Stimulated activated CD4-positive, alpha-beta T cell treated with anti-CD3 and anti-CD28 coated beads, Interleukin-15, amount 100 ng/mL, for 1 hour (primary cell): ENCODE measurements around the gene QSOX2.

ENCODE experiments used
- DNase-seq, 2 donors: peaks; one replicate each; pipeline ENCODE4 v3.0.0-alpha.2; 2020; ENCODE audit warnings: low read depth in 1 of 2, low spot score in 1 of 2

The QSOX2 gene

GRCh38 chr9:136223871-136224640, 21.6 kb downstream of the QSOX2 start:
- no peak for DNase-seq

DNA sequence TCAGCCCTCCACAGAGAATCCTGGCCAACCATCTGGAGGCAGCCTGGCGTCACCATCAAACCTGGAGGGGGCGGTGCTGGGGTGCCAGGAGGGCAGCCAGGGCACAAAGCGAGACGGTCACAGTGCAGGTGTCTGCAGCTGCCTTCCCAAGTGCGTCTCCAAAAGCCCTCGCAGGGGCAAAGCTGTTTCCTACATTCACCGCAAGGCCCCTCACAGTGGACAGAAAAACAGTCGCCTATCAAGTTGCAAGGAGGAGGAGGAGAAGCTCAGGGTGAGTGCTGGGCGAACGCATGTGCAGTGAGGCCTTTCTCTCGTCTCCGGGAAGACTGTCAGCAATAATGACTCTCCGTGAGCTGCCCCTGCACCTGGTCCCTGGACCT, 22.7 kb downstream of the QSOX2 start:
- DNase-seq: no peak

- DNase-seq: no peak
Measured at GRCh38 chr9:136222166-136222905, 23.3 kb downstream of the QSOX2 start.

- no peak for DNase-seq
Measured at GRCh38 chr9:136220017-136220729, 25.4 kb downstream of the QSOX2 start.

DNA sequence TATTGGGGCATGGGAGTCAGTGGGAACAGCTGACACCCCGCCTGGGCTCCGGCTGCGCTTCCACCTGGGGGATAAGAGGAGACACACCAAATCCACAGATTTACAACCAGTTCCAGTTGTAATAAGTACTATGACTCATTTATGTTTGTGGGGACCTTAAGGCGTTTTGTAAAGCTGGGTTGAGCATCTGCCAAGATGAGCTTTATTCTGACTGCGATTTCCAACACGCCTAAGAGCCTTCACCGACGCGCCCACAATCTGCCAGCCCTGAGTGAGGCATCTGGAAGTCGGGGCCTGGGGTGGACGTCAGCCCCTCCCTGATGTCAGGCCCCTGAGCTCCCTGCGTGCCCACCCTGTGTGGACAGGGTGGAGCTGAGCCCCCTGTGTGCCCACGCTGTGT, 26.3 kb downstream of the QSOX2 start:
- DNase-seq: no peak

- DNase-seq: no peak
Measured at GRCh38 chr9:136218673-136219072, 26.9 kb downstream of the QSOX2 start.

DNA sequence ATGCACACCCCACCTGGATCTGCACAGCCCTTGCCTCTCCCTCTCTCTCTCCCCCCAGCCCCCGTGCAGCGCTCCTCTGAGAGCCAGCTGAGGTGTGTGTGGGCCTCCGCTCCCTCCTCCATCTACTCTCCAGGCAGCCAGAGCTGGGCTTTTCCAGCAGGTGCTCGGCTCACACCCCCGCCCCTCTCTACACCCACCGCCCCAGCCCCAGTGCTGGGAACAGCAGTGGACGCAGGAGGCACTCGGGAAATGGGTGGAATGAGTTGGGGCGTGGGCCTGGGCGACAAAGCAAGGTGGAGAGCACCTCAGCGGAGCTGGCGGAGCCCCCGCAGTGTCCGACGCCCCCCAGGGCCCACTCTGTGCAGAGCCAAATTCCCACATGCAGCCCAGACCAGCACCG, 27.3 kb downstream of the QSOX2 start:
- DNase-seq: no peak

GRCh38 chr9:136216541-136217244, 28.9 kb downstream of the QSOX2 start:
- no peak for DNase-seq

DNA sequence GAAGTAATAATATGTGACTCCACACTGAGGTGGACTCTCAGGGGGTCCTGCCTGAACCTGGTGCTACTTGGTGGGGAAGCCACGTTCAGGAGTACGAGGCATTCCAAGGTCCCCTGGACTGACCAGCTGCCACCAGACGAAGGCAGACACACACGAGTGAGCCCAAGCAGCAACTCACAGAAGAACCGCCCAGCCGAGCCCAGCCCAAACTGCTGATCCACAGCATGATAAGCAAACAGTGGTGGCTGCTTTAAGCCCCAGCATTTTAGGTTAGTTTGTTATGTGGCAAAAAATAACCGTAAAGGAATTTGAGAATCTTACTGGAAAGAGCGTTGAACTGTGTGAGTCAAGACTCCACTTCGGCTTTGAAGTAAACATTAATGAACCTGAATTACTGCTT, 31.9 kb downstream of the QSOX2 start:
- no peak for DNase-seq

- DNase-seq: no peak
Measured at GRCh38 chr9:136212345-136212950, 33.2 kb downstream of the QSOX2 start.

GRCh38 chr9:136211441-136212344, 33.9 kb downstream of the QSOX2 start:
- no peak for DNase-seq

DNA sequence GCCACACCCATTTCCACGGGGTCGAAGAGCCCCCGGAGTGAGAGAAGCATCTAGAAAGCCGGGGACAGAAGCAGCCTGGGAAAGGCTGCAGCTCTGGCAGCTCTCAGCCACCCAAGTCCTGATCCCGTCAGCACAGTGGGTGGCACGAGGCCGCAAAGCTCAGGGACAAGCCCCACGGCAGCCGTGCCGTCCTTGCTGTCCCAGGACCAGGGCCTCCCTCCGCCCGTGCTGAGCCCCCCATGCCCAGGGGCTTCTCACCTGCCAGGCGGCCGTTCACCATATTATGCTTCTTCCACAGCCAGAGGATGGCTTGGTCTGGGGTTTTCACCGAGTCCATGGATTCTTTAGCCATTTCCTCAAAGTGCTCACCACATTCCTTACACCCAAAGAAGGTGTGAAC, 34.6 kb downstream of the QSOX2 start:
- no peak for DNase-seq

DNA sequence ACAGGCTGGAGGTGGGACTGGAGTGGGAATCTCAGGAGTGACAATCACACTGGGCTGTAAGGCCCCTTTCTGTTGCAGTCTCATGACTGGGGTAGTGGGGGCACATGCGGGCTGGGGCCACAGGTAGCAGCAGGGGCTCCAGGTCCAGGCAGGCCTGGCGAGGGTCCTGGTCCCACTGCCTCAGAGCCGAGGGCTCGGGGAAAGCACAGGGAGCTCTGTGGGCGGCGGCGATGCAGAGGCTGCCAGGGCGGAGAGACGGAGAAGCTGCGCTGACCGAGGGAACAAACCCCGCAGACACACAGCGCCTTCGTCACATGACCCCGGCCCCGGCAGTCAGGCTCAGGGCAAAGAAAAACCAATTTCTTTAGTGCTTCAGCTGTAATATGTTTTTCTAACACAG, 35.3 kb downstream of the QSOX2 start:
- DNase-seq: no peak

GRCh38 chr9:136209786-136210185, 35.8 kb downstream of the QSOX2 start:
- no peak for DNase-seq

- no peak for DNase-seq
Measured at GRCh38 chr9:136209232-136209631, 36.4 kb downstream of the QSOX2 start.

GRCh38 chr9:136208675-136209074, 36.9 kb downstream of the QSOX2 start:
- DNase-seq: no peak

GRCh38 chr9:136207616-136208015, 38.0 kb downstream of the QSOX2 start:
- no peak for DNase-seq

- no peak for DNase-seq
Measured at GRCh38 chr9:136206602-136207275, 38.9 kb downstream of the QSOX2 start.

GRCh38 chr9:136205707-136205992, 40.0 kb downstream of the QSOX2 start:
- no peak for DNase-seq
